ENCODE results near the gene DCTD.

DCTD gene

GRCh38 chr4:182917182-182918043 is at the start of gene DCTD:
TSS of gene DCTD (minus strand) at chr4:182917386. CDS start at chr4:182915568, 1,818 bp downstream.
- peak; percentile 65 for DNase-seq

- DNase-seq: no peak
These were observed 43.6 kb upstream of the DCTD start for GRCh38 chr4:182960746-182961145.

GRCh38 chr4:182960228-182960627 is 43.0 kb upstream of the DCTD start:
- DNase-seq: no peak

- DNase-seq: no peak
These were observed 38.2 kb upstream of the DCTD start for GRCh38 chr4:182955411-182955810.

GRCh38 chr4:182944484-182945213 is 27.5 kb upstream of the DCTD start:
- no peak for DNase-seq

- DNase-seq: no peak
These were observed 22.5 kb upstream of the DCTD start for GRCh38 chr4:182939680-182940079.

DNA sequence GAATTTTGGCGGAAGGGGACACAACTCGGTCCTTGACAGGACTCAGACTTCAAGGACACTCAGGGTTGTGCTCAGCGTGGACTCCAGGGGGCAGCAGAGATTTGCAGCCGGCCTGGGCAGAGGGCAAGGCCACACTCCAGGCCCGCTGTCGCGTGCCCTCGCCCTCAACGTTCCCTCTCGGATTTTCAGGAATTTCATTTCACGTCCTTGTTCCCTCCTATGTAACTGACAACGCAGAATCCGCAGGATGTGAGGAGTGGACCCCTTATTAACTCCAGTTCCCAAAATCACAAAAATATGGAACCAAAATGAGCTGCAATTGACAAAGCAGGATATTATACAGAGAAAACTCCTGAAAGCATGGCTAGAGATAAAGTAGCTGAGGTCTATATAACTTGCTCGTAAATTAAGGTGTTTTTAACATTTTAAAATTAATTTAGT is 21.0 kb upstream of the DCTD start:
- peak; percentile 43 for DNase-seq

DNA sequence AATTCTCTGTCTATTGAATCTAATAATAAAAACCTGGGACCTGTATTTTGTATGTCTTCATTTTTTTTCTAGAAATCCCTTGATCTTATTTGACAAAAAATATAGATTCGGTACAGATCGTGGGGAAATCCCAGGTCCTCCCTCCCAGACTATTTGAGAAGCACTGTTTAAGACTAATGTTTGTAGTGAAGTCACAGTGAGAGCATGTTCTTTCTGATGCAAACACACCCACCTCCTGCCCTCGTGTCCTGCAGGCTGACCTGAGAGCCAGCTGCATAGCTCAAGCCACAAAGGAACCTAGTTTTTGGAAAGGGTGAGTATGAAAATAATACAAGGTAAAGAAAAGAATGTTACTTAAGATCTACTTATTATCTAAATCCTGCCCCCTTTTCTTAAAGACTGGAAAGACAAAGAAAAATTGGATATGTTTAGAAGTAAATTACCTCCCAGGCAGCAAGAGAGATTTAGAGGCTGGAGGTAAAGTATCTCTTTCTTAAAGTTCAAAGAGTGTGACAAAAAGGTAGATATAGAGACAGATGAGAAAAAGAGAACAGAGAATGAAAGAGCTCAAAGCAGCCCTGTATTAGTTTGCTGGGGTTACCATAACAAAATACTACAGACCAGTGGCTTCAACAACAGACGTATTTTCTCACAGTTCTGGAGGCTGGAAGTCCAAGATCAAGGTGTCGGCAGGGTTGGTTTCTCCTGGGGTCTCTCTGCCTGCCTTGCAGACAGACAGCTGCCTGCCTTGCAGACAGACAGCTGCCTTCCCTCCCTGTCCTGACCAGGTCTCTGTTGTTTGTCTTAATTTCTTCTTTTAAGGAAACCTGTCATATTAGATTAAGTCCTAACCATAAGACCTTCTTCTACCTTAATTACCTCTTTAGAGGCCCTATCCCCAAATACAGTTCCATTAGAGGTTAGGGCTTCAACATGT is 20.4 kb upstream of the DCTD start:
- DNase-seq: no peak

DNA sequence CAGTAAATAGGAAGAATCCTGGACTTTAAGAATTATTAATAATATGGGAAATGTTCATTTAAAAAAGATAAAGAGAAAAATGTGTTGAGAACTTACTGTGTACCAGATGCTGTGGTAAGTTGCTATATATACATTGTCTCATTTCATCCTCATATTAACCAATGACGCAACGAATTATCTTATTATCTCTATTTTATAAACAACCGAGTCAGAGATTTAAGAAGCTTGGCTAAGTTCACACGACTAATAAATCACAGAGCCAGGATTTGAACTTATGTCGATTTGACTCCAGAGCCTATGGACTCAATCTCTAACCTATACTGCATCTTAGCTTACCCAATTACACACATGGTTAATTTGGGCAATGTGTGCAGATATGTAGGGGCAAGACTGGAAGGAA is 15.5 kb upstream of the DCTD start:
- no peak for DNase-seq

GRCh38 chr4:182931691-182932345 is 14.6 kb upstream of the DCTD start:
- no peak for DNase-seq

GRCh38 chr4:182930889-182931288 is 13.7 kb upstream of the DCTD start:
- DNase-seq: no peak

GRCh38 chr4:182929296-182929695 is 12.1 kb upstream of the DCTD start:
- no peak for DNase-seq

GRCh38 chr4:182928061-182928460 is 10.9 kb upstream of the DCTD start:
- DNase-seq: no peak

GRCh38 chr4:182927505-182927904 is 10.3 kb upstream of the DCTD start:
- no peak for DNase-seq

DNA sequence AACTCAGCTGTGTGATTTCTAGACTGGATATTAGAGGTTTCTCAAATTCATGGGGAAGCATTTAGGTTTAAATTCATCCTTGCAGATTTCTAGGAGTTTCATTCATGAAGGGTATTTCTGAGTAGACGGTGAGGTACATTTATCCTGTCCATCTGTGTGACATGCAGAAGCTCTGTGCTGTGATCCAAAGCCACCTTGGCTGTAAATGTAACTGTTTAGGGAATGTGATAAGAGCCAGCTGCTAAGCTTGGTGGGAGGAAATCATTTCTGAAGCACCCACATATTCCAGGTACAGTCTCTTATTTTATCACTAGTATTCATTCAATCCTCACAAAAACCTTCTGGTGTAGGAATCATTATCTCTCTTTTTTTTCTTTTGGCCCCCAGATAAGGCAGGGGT is 8.7 kb upstream of the DCTD start:
- no peak for DNase-seq

GRCh38 chr4:182925298-182925757 is 8.1 kb upstream of the DCTD start:
- peak; percentile 43 for DNase-seq

DNA sequence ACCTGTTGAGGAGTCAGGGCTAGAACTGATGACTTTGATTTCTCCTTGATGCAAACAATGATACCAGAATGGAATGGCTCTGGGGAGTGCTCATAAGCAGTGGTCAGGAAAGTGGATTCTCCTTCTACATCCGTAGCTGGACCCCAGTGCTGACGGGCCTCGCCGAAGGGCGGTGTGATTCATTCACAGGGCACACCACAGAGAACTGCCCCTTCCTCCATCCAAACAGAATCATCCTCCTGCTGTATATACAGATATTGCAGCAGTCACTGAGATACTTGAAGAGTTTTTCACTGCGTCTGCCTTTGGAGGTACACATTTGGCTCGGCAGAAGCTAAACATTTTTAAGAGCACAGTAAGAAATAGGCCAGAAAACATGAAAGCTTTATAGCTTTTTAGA is 7.3 kb upstream of the DCTD start:
- DNase-seq: no peak

DNA sequence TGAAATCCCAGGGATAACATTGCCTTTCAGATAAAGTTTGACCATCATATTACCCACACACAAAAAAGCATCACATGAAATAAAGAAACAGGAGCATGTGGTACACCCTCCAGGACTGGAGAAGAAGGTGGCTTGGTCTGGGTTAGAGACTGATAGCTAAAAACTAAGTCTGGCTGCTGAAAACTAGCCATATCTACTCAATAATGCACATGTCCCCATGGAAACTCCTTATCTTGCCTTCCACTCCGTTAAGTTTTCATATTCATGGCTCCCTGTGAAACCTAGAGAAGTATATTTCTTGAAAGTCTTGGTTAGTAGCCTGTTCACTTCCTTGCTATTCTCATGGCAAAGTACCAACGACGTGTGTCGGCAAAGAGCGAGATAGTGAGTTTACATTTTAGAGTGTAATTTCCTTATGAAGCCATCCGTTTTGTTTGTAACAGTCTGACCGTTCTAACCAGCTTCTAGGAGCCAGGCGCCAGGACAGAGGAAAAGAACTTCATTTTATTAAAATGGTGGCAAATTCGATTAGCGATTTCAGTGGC is 6.7 kb upstream of the DCTD start:
- DNase-seq: no peak

GRCh38 chr4:182923366-182923765 is 6.2 kb upstream of the DCTD start:
- DNase-seq: no peak

GRCh38 chr4:182922501-182923284 is 5.5 kb upstream of the DCTD start:
- DNase-seq: no peak

DNA sequence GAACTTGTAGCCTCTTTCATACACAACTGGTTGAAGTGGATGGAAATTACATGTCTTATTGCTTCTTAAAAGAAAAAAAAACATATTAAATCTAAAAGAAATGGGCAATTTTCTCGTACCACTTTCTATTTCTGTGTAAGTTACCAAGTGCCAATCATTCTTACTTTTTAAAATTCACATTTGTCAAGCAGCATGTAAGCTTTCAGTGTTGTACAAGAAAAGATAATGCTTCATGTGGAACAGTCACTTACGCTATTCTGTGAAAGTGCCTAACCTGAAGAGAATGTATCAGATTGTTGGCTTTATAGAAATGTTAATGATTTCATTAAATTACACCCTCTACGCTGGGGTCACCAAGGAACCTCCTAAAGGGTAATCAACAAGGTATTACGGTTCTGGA is 4.4 kb upstream of the DCTD start:
- DNase-seq: no peak
